HFFc6 (cell line): ENCODE results near the gene RGS6. TPM values are rescaled to one million over a fixed set of nuclear protein-coding genes. Genes with fewer than 3 reads are reported as not detected.

ENCODE experiments used
- DNase-seq: peaks from one replicate; pipeline ENCODE4 v3.0.0-alpha.2; 2018
- H3K27ac Mint-ChIP-seq: 2 replicates; pipeline ENCODE4 v1.8.0; 2020; ENCODE audit warnings: mild to moderate bottlenecking, mixed read lengths
- H3K27me3 Mint-ChIP-seq: 2 replicates; pipeline ENCODE4 v1.8.0; 2021; ENCODE audit warnings: mild to moderate bottlenecking, moderate library complexity, mixed read lengths; ENCODE audit not compliant: insufficient read depth
- H3K36me3 Mint-ChIP-seq: 2 replicates; pipeline ENCODE4 v1.8.0; 2021; ENCODE audit warnings: low read depth, mixed read lengths
- H3K4me1 Mint-ChIP-seq: 2 replicates; pipeline ENCODE4 v1.8.0; 2020; ENCODE audit warnings: low read depth, mixed read lengths
- H3K4me3 Mint-ChIP-seq: 2 replicates; pipeline ENCODE4 v1.8.0; 2020; ENCODE audit warnings: mild to moderate bottlenecking, moderate library complexity, mixed read lengths
- H3K9me3 Mint-ChIP-seq: 2 replicates; pipeline ENCODE4 v1.8.0; 2020; ENCODE audit warnings: mild to moderate bottlenecking, mixed read lengths
- CTCF ChIP-seq: fragments of 200-600 bp; sonication (generic); IDR thresholded peaks from 2 replicates; pipeline ENCODE4 v1.5.0; 2021; ENCODE audit warnings: antibody characterized with exemption, mild to moderate bottlenecking
- total RNA-seq, 6 experiments: library from RNA; stranded (reverse); fragmentation: NEBNext Ultra II Directional; extraction: Animal tissue kit (Norgen Biotek cat#: 25700); gene quantifications; 2 replicates in 1 of 6; 3 replicates in 5 of 6; pipeline ENCODE4 v1.2.3, GENCODE V29; 2021

Gene RGS6
- total RNA-seq, 6 experiments from 2014 or later: not detected

GRCh38 chr14:72433511-72433910, 501.3 kb downstream of the RGS6 start:
- Mint-ChIP-seq H3K36me3 (no peaks in the 10 kb centered on the region), H3K27ac (no peak overlapping the region), H3K4me1 (peaks cover 7% of the 10 kb centered on the region; the same call in 1 of the 2 replicates), H3K9me3 (no peaks in the 10 kb centered on the region), H3K4me3 (no peak overlapping the region), H3K27me3 (peaks cover 15% of the 10 kb centered on the region)
- TF ChIP-seq CTCF: no peak
- peak; percentile 19 for DNase-seq

DNA sequence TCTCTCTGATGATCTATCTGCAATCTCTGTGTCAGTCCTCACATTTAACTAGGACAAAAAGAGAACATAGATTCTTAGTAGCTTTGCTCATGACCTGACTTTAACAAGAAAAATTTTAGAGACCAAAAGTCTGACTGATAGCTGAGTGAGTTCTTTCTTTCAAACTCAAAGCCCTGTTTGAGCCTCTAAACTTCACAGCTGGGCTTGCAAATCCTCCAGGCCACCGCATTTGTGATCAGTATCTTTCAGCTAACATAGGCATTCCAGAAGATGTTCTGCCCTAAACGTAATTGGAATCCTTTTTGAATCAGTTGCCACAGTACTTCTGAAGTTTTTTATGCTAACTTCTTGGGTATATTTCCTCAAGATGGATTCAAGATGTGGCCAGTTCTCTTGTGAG, 502.6 kb downstream of the RGS6 start:
- H3K4me3 Mint-ChIP-seq: no peak overlapping the region
- TF ChIP-seq CTCF: no peak
- H3K27me3 Mint-ChIP-seq: peaks cover 21% of the 10 kb centered on the region
- peak; percentile 25 for DNase-seq
- peaks cover 7% of the 10 kb centered on the region; the same call in 1 of the 2 replicates for H3K4me1 Mint-ChIP-seq
- H3K27ac Mint-ChIP-seq: peak overlapping the region; percentile 20; the same call in 1 of the 2 replicates
- no peaks in the 10 kb centered on the region for H3K36me3 Mint-ChIP-seq
- H3K9me3 Mint-ChIP-seq: no peaks in the 10 kb centered on the region

- no peak overlapping the region for H3K27ac Mint-ChIP-seq
- peaks cover 4% of the 10 kb centered on the region; the same call in 1 of the 2 replicates for H3K4me1 Mint-ChIP-seq
- no peak for DNase-seq
- H3K9me3 Mint-ChIP-seq: no peaks in the 10 kb centered on the region
- no peak for TF ChIP-seq CTCF
- H3K4me3 Mint-ChIP-seq: no peak overlapping the region
- no peaks in the 10 kb centered on the region for H3K36me3 Mint-ChIP-seq
- peaks cover 21% of the 10 kb centered on the region for H3K27me3 Mint-ChIP-seq
Measured at GRCh38 chr14:72439707-72440106, 507.5 kb downstream of the RGS6 start.

GRCh38 chr14:72443256-72443655, 511.0 kb downstream of the RGS6 start:
- Mint-ChIP-seq H3K27ac (no peak overlapping the region), H3K27me3 (peaks cover 21% of the 10 kb centered on the region), H3K4me3 (no peak overlapping the region), H3K36me3 (no peaks in the 10 kb centered on the region), H3K4me1 (no peaks in the 10 kb centered on the region), H3K9me3 (no peaks in the 10 kb centered on the region)
- DNase-seq: no peak
- no peak for TF ChIP-seq CTCF

DNA sequence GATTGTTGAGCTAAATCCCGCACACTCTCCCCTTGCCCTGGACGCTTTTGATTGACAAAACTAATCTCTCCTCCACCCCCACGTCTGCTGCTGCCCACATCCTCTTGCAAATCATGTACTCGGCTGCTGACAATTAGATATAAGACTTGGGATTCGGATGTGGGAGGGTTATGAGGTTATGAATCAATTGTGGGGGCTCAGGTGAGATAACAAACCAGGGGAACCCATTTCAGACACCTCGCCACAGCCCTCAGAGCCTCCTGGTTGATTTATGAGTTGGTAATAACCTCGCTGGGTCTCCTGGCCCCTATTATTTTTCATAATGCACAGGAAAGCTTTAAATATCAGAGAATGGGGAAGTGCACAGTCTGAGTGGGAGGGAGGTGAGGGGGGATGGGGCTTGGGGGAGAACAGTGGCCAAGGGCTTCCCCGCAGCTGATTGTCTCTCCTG, 511.8 kb downstream of the RGS6 start:
- no peak for TF ChIP-seq CTCF
- Mint-ChIP-seq H3K9me3 (no peaks in the 10 kb centered on the region), H3K36me3 (no peaks in the 10 kb centered on the region), H3K27ac (no peak overlapping the region), H3K4me1 (no peaks in the 10 kb centered on the region), H3K27me3 (peaks cover 16% of the 10 kb centered on the region), H3K4me3 (no peak overlapping the region)
- no peak for DNase-seq

- no peak for DNase-seq
- peaks cover 17% of the 10 kb centered on the region for H3K27me3 Mint-ChIP-seq
- TF ChIP-seq CTCF: no peak
- H3K27ac Mint-ChIP-seq: no peak overlapping the region
- H3K36me3 Mint-ChIP-seq: no peaks in the 10 kb centered on the region
- H3K4me3 Mint-ChIP-seq: no peak overlapping the region
- no peaks in the 10 kb centered on the region for H3K9me3 Mint-ChIP-seq
- H3K4me1 Mint-ChIP-seq: no peaks in the 10 kb centered on the region
Measured at GRCh38 chr14:72444701-72445100, 512.5 kb downstream of the RGS6 start.
